ENCODE measurements around the gene CAVIN2. TPM values are rescaled to one million over a fixed set of nuclear protein-coding genes. Genes with fewer than 3 reads are reported as not detected.

The CAVIN2 gene
- total and polyA plus RNA-seq, 9 of the 15 experiments (the other 6 are each of a cell fraction or from before 2014, with no cell fraction given) = 20.6 to 92.4 (median 69.0) TPM

GRCh38 chr2:191856111-191856876, 9.4 kb upstream of the CAVIN2 start:
- H3K4me1 ChIP-seq (replicated peaks in 1 of 2; ENCODE audit: control insufficient read depth in 2 of 2, insufficient read depth in 2 of 2, low read length in 2 of 2) = peaks cover 0 to 27% of the 10 kb centered on the region in 2 experiments; a peak in 3 of 5 replicates
- H2AFZ ChIP-seq (ENCODE audit: low read depth, low read length) = peak overlapping the region; percentile 77
- DNase-seq (ENCODE audit: extremely low read depth in 1 of 4, low spot score in 3 of 4) = no peak
- no TSS peak for BruUV-seq (replicated peaks)
- peak; percentile 20 for ATAC-seq
- peaks cover 62% of the 10 kb centered on the region for H3K79me2 ChIP-seq (ENCODE audit: control insufficient read depth, insufficient read depth, low read length)
- intact Hi-C loops (cut with micrococcal nuclease) (no loop called here), in situ Hi-C loops (cut with MboI) (no loop called here)
- ChIA-PET CTCF (ENCODE audit: low intra/inter-chr PET ratio) (no interaction called here), POLR2A (interaction anchor here (1.6 kb wide), 1 partner anchor 10 kb away, joined by 6 read pairs; the partner anchor contains the start of gene CAVIN2)
- H3K27ac ChIP-seq (ENCODE audit: extremely low read depth, low read depth, low read length) = peak overlapping the region; percentile 71
- H4K20me1 ChIP-seq (replicated peaks; ENCODE audit: control insufficient read depth, insufficient read depth, low read length) = no peaks in the 10 kb centered on the region
- H3K27me3 ChIP-seq (ENCODE audit: control insufficient read depth in 2 of 2, insufficient read depth in 2 of 2, low read length in 2 of 2) = no peaks in the 10 kb centered on the region
- peak overlapping the region in 1 of 2 experiments; percentile 57; a peak in 1 of 4 replicates for H3K9ac ChIP-seq (ENCODE audit: insufficient read depth in 1 of 2, low read depth in 2 of 2, low read length in 2 of 2)
- FAIRE-seq = peak; percentile 73
- 41% methylated on average over 7 of the region's 7 CpGs for whole genome bisulfite sequencing (ENCODE audit: insufficient coverage, low coverage, missing lambda C conversion rate)
- H3K4me3 ChIP-seq = no peak overlapping the region
- H3K36me3 ChIP-seq (ENCODE audit: control insufficient read depth, insufficient read depth, low read length) = no peaks in the 10 kb centered on the region
- no peaks in the 10 kb centered on the region for H3K9me1 ChIP-seq (ENCODE audit: control insufficient read depth, insufficient read depth, low read length)
- TF ChIP-seq STAT5B (CRISPR knock-in tag; IDR thresholded peaks at IDR 0.05) (no peak), NR1H2 (CRISPR knock-in tag; IDR thresholded peaks at IDR 0.05) (no peak), PBX2 (CRISPR knock-in tag; IDR thresholded peaks at IDR 0.05; ENCODE audit: low read depth) (no peak), PBX2 (tag; conservative IDR thresholded peaks at IDR 0.05; ENCODE audit: low read depth) (peak; percentile 65), MEIS2 (IDR thresholded peaks at IDR 0.05; ENCODE audit: partially characterized antibody) (peak; percentile 79), ZNF592 (IDR thresholded peaks at IDR 0.05) (0 out of 2 replicates have a peak, but pooled peaks have one; percentile 16), NCOA1 (IDR thresholded peaks at IDR 0.05; ENCODE audit: low read depth) (no peak), ZNF24 (IDR thresholded peaks at IDR 0.05) (0 out of 2 replicates have a peak, but pooled peaks have one; percentile 38)
- TF ChIP-seq, protein P1, sequence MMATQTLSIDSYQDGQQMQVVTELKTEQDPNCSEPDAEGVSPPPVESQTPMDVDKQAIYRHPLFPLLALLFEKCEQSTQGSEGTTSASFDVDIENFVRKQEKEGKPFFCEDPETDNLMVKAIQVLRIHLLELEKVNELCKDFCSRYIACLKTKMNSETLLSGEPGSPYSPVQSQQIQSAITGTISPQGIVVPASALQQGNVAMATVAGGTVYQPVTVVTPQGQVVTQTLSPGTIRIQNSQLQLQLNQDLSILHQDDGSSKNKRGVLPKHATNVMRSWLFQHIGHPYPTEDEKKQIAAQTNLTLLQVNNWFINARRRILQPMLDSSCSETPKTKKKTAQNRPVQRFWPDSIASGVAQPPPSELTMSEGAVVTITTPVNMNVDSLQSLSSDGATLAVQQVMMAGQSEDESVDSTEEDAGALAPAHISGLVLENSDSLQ (IDR thresholded peaks at IDR 0.05) = peak; percentile 46
- H3K4me2 ChIP-seq (ENCODE audit: insufficient read depth, low read length) = peak overlapping the region; percentile 61
- no peaks in the 10 kb centered on the region for H3K9me3 ChIP-seq (replicated peaks; ENCODE audit: control insufficient read depth, insufficient read depth, low read depth, low read length)

Data from K562 (cell line).